DOHH2 (cell line): ENCODE measurements around the gene EN1.

ENCODE experiments used
- EZH2phosphoT487 ChIP-seq: fragments of 200-600 bp; sonication (generic); IDR thresholded peaks from 2 replicates; pipeline ENCODE4 v1.6.1; 2017; ENCODE audit warnings: borderline replicate concordance, mild to moderate bottlenecking, antibody characterized with exemption, low read length, moderate library complexity, mixed read lengths
- TF ChIP-seq, protein P1 (sequence below): fragments of 200-600 bp; sonication (generic); IDR thresholded peaks from one replicate; pipeline ENCODE4 v1.5.1; 2014; ENCODE audit warnings: antibody characterized with exemption, mild to moderate bottlenecking, low read depth, low read length; ENCODE audit not compliant: poor library complexity, severe bottlenecking

DNA sequence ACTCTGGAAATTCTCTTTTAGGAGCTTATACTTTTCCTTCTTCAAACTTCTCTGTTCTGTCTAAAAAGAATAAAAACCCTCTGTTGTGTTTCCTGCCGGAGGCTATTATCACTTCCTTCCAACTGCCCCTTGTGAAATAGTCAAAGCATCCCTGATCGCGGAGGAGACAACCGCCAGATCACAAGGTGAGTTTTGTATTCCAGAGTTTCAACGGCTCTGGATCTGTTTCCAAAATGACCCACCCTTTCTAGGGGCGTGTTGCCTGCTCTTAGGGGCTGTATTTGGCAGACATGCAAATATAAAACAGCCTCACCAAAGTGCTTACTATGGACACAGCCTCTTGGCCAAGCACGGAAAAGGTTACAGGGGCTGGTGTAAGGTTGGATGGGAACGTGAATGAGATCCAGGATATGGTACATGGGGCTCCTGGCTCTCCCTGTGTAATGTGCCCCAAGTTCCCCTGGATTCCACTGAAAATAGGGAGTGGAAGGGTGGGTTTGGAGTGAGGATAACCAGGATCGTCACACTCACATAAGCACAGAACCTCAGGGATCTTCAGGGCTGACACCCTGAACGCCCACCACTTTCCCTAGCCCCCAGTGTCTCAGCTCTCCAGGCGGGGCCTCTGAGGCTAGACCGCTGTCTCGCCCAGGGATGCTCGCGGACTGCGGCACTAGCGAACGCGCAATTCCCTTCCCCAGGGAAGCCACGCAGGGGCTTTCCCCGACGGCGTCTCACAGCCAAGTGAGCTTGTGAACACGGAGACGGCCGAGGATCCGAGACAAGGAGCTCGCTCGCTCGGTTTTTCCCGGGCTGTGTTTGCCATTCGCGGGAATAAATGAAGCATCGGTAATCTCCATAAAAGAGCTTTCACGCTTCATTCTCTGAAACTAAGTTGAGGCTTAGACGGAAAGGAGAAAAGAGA is 14.4 kb downstream of the EN1 start:
- TF ChIP-seq, protein P1, sequence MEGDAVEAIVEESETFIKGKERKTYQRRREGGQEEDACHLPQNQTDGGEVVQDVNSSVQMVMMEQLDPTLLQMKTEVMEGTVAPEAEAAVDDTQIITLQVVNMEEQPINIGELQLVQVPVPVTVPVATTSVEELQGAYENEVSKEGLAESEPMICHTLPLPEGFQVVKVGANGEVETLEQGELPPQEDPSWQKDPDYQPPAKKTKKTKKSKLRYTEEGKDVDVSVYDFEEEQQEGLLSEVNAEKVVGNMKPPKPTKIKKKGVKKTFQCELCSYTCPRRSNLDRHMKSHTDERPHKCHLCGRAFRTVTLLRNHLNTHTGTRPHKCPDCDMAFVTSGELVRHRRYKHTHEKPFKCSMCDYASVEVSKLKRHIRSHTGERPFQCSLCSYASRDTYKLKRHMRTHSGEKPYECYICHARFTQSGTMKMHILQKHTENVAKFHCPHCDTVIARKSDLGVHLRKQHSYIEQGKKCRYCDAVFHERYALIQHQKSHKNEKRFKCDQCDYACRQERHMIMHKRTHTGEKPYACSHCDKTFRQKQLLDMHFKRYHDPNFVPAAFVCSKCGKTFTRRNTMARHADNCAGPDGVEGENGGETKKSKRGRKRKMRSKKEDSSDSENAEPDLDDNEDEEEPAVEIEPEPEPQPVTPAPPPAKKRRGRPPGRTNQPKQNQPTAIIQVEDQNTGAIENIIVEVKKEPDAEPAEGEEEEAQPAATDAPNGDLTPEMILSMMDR, result no peak
- TF ChIP-seq EZH2phosphoT487, result no peak
